Activated CD8-positive, alpha-beta memory T cell treated with anti-CD3 and anti-CD28 coated beads for 24 hours (primary cell): Measurements from ENCODE around the gene ZNF865.
"Not testable (repeated sequence)": the region's sequence is repeated elsewhere in the genome, so short reads cannot be mapped to it uniquely, and the experiment has no call there.

Experiments
- DNase-seq: peaks from one replicate; pipeline ENCODE4 v3.0.0-alpha.2; 2020

Gene ZNF865

GRCh38 chr19:55605637-55606470 lies at the start of gene ZNF865:
Gene ZNF865 (plus strand): TSS chr19:55605647. CDS start chr19:55613619, 7,972 bp downstream.
- DNase-seq: peak; percentile 85

GRCh38 chr19:55559684-55560083 lies 45.8 kb upstream of the ZNF865 start:
- DNase-seq: no peak

GRCh38 chr19:55563261-55563690 lies 42.2 kb upstream of the ZNF865 start:
- no peak for DNase-seq

- DNase-seq: no peak
Observed at GRCh38 chr19:55566823-55567222, 38.6 kb upstream of the ZNF865 start.

GRCh38 chr19:55567708-55568328 lies 37.6 kb upstream of the ZNF865 start:
- DNase-seq: no peak

GRCh38 chr19:55569477-55569876 lies 36.0 kb upstream of the ZNF865 start:
- not testable (repeated sequence) for DNase-seq

GRCh38 chr19:55573929-55574328 lies 31.5 kb upstream of the ZNF865 start:
- DNase-seq: not testable (repeated sequence)

GRCh38 chr19:55576746-55577145 lies 28.7 kb upstream of the ZNF865 start:
- no peak for DNase-seq

GRCh38 chr19:55578031-55578760 lies 27.3 kb upstream of the ZNF865 start:
- no peak for DNase-seq

- DNase-seq: no peak
Observed at GRCh38 chr19:55578761-55579747, 26.4 kb upstream of the ZNF865 start.

- DNase-seq: no peak
Observed at GRCh38 chr19:55579766-55580621, 25.5 kb upstream of the ZNF865 start.

- peak; percentile 91 for DNase-seq
Observed at GRCh38 chr19:55580628-55581144, 24.8 kb upstream of the ZNF865 start, which contains the start of gene ZNF579. Gene ZNF579 (minus strand): TSS chr19:55580848. CDS start chr19:55579639, 1,209 bp downstream.

GRCh38 chr19:55581145-55581822 lies 24.2 kb upstream of the ZNF865 start:
- DNase-seq: no peak

- DNase-seq: no peak
Observed at GRCh38 chr19:55581823-55582223, 23.6 kb upstream of the ZNF865 start.

GRCh38 chr19:55582284-55582683 lies 23.2 kb upstream of the ZNF865 start:
- DNase-seq: not testable (repeated sequence)

GRCh38 chr19:55583897-55584296 lies 21.6 kb upstream of the ZNF865 start:
- not testable (repeated sequence) for DNase-seq

- DNase-seq: no peak
Observed at GRCh38 chr19:55584871-55585270, 20.6 kb upstream of the ZNF865 start.

GRCh38 chr19:55585658-55586339 lies 19.6 kb upstream of the ZNF865 start:
- DNase-seq: peak; percentile 81

GRCh38 chr19:55586976-55587668 lies 18.3 kb upstream of the ZNF865 start:
- peak; percentile 97 for DNase-seq
